Inferior parietal cortex (tissue), 1 donor: ENCODE results near the gene CCNE1.
"Not testable (repeated sequence)": the region's sequence is repeated elsewhere in the genome, so short reads cannot be mapped to it uniquely, and the experiment has no call there.

Source experiments
- DNase-seq: peaks from one replicate; pipeline ENCODE4 v3.0.0-alpha.2; 2016; ENCODE audit errors: extremely low spot score

Gene CCNE1

DNA sequence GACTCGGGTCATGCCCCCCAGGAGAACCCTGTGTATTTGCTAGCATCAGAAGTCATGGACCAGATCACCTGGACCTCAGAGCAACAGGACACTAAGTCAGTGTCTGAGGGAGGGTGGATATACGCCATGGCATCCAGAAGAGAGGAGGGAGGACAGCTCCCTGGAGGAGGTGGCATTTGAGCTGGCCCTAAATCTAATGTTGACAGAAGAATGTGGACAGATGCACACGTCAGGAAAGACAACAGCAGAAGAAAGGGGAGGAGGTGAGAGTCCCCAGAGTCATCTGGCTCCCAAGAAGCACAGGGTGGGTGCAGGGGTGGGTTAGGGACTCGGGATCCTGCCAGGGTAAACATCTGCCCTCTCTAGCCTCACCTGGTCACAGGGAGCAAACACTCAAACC lies 24.5 kb upstream of the CCNE1 start:
- DNase-seq = no peak

DNA sequence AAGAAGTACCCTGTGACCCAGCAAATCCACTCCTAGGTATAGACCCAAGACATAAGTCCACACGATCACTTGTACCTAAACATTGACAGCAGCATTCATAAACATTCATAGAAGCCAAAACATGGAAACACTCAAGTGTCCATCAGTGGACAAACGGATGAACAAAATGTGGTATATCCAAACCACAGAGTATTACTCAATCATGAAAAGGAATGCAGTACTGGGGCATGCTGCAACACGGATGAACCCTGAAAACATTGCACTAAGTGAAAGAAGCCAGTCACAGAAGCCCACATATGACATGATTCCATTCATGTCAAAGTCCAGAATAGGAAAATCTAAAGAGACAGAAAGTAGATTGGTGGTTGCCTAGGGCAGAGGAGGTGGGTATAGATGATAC lies 22.8 kb upstream of the CCNE1 start:
- no peak for DNase-seq

DNA sequence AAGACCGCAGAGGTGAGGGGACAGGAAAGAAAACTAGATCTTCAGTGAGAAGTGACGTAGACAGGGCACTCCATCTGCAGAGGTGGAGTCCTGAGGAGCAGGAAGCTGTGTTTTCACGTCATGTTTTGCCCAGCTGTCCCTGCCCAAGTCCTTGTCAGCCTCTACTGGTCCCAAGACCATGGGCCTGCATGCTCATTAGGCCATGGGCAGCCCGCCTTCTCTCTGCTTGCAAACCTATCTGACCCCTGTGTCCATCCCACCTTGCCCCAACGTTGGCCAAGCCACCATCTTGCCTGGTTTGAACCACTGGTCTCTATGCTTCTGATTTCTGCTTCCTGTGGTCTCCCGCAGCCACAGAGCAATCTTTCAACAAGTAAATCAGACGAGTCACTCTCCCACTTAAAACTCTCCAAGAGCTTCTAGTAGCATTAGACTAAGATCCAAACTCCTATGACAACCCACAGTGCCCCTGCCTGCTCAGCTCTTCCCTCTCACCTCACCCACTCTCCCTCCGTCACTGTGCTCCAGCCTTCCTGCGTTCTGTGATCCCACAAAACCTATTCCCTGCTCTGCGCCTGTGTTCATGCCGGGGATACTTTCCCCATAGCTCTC lies 18.6 kb upstream of the CCNE1 start:
- DNase-seq = no peak

DNA sequence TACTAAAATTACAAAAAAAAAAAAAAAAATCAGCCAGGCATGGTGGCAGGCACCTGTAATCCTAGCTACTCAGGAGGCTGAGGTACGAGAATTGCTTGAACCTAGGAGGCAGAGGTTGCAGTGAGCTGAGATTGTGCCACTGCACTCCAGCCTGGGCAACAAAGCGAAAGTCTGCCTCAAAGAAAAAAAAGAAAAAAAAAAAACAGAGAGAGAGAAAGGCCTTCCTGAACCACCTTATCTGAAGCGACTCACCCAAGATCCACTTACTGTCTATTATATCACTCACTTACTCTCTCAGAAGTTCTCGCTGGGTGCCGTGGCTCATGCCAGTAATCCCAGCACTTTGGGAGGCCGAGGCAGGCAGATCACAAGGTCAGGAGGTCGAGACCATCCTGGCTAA lies 17.3 kb upstream of the CCNE1 start:
- DNase-seq = not testable (repeated sequence)

DNA sequence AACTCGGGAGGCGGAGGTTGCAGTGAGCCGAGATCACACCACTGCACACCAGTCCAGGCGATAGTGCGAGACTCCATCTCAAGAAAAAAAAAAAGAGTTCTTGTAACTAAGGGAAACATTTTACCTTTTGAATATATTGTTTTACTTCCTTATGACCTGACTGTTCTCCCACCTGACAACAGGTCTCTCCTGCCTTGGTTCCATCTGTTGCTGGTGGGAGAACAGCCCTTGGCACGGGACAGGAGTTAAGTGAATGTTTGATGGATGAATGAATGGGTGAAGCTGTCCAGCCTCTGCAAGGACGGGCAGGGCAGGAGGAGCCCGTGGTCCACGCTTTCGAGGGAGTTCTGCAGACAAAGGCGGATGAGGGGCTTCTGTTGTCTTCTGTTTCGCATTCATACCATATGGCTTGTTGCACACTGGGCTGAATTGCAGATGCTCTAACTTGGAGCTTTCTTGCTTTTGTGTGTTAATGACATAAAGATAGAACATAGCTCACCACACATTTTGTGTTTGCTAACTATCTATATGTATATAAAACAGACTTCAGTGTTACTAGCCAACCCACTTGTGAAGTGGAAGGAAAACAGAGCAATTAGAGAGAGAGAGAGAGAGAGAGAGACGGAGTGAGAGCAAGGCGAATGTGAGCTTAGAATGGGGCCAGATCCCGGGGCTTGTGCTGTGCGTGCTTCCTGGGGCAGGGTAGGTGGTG lies 16.2 kb upstream of the CCNE1 start:
- DNase-seq = no peak

DNA sequence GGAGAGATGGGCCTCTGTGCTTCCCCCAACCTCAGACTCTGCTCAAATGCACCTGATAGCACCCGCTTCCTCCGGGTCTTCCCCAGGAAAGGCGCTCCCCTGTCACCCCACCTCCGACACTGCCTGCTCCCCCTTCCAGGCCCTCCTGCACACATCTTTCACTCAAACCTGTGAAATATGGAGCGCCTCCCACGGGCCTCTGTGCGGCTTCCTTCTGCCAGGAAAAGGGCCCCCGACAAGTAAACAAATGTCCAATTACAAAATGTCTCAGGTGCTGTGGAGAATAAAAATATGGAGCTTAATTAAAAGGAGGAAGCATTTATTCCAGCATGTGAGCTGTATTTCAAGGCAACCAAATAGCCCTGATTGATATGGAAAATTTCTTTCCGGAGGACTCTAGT lies 15.6 kb upstream of the CCNE1 start:
- DNase-seq = no peak

DNA sequence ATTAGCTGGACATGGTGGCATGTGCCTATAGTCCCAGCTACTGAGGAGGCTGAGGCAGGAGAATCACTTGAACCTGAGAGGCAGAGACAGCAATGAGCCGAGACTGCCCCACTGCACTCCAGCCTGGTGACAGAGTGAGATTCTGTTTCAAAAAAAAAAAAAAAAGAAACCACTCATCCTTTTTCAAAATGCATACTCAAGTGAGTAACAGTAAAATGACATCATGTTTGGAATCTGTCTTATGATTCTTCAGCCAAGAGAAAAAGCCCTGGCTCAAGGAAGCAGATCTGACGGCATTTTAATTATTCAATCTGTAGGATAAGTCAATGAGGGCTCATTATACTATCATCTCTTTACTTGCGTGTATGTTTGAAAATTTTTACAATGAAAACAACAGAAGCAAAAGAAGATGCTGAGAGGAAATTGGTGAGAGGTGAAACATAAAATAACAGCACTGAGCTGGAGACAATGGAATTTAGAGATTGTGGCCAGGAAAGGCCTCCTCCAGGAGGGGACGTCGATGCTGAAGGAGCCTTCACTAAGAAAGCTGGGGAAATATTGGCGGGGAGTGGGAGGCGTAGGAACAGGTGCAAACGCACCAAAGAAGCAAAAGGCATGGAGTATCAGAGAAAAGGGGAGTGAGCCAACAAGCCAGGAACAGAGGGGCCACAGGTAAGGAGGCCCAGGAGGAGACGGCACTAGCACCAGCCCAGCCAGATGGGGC lies 12.9 kb upstream of the CCNE1 start:
- DNase-seq = no peak

DNA sequence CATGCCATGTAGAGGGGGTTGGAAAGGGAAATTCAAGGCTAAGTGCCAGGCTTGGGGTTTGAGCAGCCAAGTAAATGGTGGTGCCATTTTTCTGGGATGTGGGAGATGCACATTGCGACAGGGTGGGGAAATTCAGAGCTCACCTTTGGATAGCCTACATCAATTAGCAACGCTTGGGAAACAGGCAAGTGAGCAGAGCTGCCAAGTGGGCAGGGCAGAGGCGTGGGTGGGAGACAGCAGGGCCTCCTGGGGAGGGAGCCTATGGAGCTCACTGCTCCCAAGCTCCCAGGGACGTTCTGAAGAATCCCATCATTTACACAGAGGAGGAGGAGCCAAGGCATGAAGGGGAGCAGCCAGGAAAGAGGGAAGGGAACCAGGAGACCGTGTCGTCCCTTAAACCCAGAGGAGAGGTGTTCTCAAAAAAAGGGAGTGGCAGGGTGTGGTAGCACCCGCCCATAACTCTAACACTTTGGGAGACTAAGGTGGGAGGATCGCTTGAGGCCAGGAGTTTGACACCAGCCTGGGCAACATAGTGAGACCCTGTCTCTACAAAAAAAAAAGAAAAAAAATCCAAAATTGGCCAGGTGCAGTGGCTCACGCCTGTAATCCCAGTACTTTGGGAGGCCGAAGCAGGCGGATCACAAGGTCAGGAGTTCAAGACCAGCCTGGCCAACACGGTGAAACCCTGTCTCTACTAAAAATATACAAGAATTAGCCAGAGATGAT lies 11.5 kb upstream of the CCNE1 start:
- DNase-seq = no peak

DNA sequence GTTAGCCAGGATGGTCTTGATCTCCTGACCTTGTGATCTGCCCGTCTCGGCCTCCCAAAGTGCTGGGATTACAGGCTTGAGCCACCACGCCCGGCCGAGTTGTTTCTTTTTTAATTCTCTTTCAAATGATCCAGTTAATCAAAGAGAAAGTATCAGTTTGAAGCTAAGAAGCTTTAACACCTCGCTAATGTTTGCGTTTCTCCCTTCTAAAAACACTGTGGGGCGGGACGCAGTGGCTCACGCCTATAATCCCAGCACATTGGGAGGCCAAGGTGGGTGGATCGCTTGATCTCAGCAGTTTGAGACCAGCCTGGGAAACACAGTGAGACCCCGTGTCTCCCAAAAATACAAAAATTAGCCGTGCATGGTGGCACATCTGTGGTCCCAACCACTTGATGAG lies 7.8 kb upstream of the CCNE1 start:
- not testable (repeated sequence) for DNase-seq

DNA sequence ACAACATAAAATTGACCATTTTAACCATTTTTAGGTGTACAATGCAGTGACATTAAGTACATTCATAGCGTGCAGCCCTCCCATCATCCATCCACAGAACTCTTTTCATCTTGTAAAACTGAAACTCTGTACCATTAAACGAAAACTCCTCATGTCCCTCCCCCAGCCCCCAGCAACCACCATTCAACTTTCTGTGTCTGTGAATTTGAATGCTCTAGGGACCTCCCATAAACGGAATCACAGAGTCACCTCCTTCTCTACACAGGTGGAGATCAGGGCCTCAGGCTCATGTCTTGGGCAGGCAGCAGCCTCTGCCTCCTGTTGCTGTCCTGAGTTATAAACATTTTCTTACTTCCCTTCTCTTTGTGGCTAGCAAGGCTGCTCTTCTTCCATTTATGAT lies 7.3 kb upstream of the CCNE1 start:
- DNase-seq = no peak

DNA sequence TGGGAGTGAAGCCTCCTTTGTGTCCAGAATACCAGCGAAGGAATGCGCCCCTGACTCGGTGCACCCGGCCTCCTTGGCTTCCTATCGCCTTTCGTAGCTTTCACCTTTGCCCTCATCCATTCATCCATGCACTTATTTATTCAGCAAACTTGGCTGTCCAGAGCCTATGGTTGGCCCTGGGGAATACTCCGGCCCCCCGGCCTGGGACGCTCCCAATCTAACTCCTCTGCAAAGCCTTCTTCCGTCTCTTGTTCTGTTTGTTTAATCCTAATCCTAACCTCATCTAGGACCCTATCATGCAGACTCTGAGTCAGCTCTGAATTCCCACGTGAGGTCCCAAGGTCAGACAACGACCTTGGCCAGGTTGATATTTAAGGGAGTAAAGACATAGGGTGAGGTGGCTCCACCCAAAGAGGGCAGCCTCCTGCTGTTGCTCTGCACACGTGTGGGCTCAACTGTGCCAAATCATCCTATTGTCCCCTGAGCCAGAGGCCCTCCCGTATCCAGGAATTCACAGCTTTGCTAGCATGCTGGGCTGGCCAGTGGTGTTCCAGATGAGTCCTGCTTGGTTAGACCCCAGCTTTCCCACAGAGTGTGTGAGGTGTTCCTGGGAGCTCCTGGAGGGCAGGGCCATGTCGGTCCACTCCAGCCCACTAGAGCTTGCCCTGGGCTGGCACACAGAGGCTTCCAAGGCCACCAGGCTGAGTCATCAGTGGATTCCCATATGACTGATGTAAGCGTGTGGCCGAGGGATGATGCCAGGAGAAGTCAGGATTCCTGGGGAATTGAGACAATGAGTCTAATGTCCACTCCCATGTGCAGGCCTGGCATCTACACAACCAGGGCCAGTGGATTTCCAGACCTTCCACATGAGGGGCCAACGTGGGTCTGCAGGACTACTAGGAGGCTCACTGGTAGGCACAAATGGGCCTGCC lies 6.5 kb upstream of the CCNE1 start:
- DNase-seq = no peak

DNA sequence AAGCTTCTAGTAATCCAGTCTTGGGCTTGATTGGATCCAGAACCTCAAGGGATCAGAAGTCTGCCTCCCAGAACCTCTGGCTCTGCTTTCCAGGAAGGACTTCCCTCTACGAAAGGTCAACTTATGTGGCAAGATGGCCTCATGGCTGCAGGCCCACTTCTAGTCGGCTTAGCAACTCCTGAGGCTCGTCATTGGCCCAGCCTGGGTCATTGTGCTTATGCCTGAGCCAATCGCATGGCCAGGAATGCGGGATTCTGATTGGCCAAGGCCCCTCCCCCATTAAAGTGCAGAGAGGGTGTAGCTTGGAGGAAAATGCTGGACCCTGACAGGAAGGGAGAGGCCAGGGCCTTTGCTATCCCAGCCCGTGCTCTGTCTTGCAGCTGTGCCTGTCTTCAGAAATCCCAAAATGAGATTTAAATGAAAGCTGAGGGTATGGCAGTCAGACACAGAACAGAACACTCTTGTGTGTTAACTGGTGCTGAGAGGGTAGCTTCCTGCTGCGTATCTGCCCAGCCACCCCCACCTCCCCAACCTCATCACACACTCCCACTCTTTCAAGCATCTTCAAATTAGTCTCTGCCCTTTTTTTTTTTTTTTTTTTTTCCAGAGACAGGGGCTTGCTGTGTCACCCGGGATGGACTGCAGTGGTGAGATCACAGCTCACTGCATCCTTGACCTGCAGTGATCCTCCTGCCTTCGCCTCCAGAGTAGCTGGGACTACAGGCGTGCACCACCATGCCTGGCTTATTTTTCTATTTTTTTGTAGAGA lies 5.5 kb upstream of the CCNE1 start:
- DNase-seq = no peak

DNA sequence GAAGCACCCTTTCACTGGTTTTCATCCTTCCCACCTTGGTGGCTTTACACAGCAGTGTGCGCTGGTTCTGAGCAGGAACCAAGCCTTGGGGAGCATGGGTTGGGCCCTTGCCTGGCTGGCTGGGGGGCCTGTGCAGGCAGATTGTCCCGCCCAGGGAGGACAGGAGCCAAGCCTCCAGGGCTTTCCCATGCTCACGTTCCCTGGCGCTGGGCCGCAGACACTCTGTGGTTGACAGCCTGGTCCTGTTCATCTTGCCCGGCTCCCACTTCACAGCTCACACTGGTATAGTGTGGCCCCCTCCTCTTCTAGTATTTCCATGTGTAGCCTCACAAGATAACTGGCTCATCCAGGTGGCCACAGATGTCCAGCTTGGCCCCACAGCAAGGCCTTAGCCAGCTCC lies 4.6 kb upstream of the CCNE1 start:
- no peak for DNase-seq

DNA sequence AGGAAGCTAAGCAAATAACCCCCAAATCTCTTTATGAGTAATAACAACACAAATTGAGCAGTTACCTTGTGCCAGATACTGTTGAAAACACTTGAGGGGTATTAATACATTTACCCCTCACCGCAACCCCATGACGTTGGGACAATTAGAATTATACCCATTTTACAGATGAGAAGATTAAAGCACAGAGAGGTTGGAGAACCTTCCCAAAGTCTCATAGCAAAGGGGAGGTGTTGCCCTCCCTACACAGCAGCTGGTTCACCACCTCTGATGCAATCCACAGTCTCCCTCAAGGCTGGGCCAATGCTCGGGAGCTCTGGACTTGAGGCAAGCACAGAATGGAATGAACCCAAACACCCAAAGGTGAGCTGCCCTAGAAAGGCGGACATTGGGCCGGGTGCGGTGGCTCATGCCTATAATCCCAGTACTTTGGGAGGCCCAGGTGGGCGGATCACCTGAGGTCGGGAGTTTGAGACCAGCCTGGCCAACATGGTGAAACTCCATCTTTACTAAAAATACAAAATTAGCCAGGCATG lies 3.9 kb upstream of the CCNE1 start:
- DNase-seq = no peak

DNA sequence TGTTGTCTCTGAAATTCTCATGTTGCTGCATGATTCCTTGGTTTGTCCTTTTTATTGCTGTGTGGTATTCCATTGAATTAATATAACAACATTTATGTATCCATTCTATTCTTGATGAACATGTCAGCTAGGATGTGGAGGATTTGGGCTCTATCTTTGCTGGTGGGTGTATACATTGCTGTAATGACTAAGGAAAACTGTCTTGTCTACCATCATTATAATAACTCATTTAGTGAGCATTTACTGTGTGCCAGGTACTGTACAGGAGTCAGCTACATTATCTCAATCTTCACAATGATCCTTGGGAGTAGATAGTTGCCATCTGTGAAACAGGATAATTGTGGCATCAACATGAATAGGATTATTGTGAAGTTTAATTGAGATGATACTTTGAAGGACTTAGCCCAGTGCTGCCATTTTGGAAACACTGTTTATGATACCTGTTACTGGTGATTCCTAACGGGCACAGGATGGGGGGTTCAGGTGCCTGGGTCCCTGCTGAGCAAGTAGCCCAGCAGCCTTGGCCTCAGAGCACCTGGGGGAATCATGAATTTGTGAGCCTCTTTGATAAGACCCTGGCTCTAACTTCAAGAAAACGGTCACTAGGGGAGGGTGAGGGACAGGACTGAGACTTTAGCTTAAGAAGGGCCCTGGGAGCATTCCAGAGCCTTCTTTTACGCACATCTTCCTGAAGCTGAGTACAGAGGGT lies 1.8 kb upstream of the CCNE1 start:
- DNase-seq = no peak

DNA sequence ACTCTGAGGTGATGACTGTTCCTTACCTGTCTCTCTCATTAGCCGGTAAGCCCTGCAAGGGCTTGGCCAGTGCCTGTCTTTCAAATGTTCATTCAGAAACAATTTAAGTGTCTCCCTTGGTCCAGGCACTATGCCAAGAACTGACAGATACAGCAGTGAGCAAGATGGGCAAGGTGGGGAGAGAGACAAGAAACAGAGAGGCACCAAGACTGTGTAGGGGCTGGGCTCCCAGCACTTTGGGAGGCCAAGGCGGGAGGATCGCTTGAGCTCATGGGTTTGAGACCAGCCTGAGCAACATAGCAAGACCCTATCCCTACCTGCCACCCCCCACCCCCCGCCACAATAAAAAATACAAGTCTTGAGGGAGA lies 1.3 kb upstream of the CCNE1 start:
- DNase-seq = peak; percentile 6

DNA sequence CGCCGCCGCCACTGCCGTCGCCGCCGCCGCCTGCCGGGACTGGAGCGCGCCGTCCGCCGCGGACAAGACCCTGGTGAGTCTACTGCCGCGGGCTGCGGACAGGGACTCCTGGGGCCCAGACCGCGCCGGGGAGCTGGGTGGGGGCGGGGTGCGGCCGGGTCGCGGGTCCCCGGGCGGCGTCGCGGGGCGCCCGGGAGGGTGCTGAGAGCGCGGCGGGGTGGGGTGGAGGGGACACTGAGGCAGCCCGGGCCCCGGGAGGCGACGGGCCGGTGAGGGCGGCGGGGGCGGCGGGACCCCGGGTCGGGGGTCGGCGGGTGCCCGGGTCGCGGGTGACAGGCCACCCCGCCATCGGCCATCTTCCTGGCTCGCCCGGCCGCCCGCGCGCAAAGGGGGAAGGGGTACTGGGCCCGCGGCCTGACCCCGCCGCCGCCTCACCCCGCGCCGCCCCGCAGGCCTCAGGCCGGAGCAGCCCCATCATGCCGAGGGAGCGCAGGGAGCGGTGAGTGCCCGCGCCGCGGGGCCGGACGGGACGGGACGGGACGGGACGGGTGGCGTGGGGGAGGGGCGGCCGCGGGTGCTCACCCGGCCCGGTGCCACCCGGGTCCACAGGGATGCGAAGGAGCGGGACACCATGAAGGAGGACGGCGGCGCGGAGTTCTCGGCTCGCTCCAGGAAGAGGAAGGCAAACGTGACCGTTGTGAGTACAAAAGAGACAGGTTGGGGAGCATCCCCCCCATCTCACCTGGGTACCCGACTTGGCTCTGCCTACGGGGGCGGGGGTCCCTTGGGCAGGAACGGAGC lies 489 bp downstream of the CCNE1 start:
- DNase-seq = no peak

DNA sequence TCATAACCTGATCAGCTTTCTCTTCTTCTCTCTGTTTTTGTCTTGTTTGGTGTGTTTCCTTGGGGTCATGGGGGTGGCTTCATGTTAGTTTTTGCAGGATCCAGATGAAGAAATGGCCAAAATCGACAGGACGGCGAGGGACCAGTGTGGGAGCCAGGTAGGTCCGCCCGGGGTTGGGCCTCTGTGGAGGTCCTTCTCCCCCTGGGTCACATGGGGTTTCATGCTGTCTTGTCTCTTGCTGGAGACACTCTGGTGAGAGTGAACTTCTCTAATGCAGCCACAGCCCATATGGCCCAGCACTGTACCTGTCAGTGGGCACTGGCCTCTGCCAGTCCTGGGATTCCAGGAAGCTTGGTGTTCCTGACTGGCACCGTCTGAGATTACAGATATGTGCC lies 1.1 kb downstream of the CCNE1 start:
- DNase-seq = no peak

DNA sequence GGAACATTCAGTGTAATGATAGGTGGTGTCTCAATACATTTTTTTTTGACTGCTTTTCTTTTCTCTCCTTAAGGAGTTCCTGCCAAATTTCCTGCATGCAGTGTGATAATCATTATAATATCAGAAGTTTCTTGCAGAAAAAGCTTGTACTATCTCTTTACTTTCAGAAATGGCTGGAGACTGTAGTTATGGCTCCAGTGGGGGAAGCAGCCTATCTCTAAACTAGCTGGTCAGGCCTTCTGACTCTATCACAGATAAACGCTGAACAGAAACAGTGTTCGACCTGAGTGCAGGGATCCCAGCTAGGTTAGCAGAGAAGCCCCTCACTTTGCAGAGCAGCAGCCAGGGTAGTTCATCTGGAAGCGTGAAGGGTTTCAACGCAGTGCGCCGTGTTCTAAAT lies 1.9 kb downstream of the CCNE1 start:
- DNase-seq = no peak
